Gastrocnemius medialis (tissue), 4 donors: ENCODE results near the gene AKR1C3.

Experiments used
- POLR2A ChIP-seq, 2 donors: fragments of 450-650 bp; IDR thresholded peaks; one replicate each; pipeline ENCODE4 v1.6.1; 2017; ENCODE audit warnings: antibody characterized with exemption in 2 of 2, mild to moderate bottlenecking in 2 of 2, moderate library complexity in 2 of 2
- TF ChIP-seq, protein P1 (sequence below), 5 experiments: fragments of 450-650 bp in 3 of 5; fragments of 200-600 bp in 2 of 5; sonication (generic) in 2 of 5; IDR thresholded peaks in 4 of 5; conservative IDR thresholded peaks in 1 of 5; 1 replicate in 4 of 5; 2 replicates in 1 of 5; pipeline ENCODE4 v1.5.1; 2016 to 2019; ENCODE audit warnings: antibody characterized with exemption in 5 of 5, mild to moderate bottlenecking in 3 of 5, moderate library complexity in 3 of 5

DNA sequence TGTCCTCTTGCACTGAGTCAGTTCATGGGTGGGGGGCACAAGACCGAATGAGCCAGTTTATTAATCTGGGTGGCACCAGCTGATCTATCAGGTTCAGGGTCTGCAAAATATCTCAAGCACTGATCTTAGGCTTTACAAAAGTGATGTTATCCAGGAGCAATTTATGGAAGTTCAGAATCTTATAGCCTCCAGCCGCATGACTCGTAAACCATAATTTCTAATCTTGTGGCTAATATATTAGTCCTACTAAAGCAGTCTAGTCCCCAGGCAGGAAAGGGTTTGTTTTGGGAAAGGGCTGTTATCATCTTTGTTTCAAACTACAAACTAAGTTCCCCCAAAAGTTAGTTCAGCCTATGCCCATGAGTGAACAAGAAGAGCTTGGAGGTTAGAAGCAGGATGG, 56.9 kb downstream of the AKR1C3 start:
- TF ChIP-seq, protein P1, sequence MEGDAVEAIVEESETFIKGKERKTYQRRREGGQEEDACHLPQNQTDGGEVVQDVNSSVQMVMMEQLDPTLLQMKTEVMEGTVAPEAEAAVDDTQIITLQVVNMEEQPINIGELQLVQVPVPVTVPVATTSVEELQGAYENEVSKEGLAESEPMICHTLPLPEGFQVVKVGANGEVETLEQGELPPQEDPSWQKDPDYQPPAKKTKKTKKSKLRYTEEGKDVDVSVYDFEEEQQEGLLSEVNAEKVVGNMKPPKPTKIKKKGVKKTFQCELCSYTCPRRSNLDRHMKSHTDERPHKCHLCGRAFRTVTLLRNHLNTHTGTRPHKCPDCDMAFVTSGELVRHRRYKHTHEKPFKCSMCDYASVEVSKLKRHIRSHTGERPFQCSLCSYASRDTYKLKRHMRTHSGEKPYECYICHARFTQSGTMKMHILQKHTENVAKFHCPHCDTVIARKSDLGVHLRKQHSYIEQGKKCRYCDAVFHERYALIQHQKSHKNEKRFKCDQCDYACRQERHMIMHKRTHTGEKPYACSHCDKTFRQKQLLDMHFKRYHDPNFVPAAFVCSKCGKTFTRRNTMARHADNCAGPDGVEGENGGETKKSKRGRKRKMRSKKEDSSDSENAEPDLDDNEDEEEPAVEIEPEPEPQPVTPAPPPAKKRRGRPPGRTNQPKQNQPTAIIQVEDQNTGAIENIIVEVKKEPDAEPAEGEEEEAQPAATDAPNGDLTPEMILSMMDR (IDR thresholded peaks at IDR 0.05 in 4 of 5, conservative IDR thresholded peaks at IDR 0.05 in 1 of 5): no peak
- no peak for TF ChIP-seq POLR2A (IDR thresholded peaks at IDR 0.05)
